Testis (tissue), 2 donors: ENCODE data around the gene COX6B2.
"Not testable (repeated sequence)": the region's sequence is repeated elsewhere in the genome, so short reads cannot be mapped to it uniquely, and the experiment has no call there.

Experiments used
- POLR2A ChIP-seq: fragments of 450-650 bp; IDR thresholded peaks from one replicate; pipeline ENCODE4 v1.6.1; 2017; ENCODE audit warnings: antibody characterized with exemption, mild to moderate bottlenecking, moderate library complexity
- TF ChIP-seq, protein P1 (sequence below), 3 experiments: fragments of 450-650 bp in 2 of 3; fragments of 200-600 bp in 1 of 3; sonication (generic) in 1 of 3; IDR thresholded peaks; one replicate each; pipeline ENCODE4 v1.5.1; 2016 to 2019; ENCODE audit warnings: antibody characterized with exemption in 3 of 3, mild to moderate bottlenecking in 2 of 3, moderate library complexity in 1 of 3

DNA sequence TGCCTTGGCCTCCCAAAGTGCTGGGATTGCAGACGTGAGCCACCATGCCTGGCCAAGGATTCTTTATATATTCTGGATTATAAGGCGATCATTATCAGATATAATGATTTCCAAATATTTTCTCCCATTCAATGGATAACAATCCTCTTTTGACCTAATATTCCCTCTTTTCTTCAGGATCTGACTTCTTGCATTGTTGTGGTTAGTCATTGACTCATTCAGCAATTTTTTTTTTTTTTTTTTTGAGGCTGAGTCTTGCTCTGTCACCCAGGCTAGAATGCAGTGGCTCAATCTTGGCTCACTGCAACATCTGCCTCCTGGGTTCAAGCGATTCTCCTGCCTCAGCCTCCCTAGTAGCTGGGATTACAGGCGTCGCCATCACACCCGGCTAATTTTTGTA lies 24.7 kb downstream of the COX6B2 start:
- TF ChIP-seq, protein P1, sequence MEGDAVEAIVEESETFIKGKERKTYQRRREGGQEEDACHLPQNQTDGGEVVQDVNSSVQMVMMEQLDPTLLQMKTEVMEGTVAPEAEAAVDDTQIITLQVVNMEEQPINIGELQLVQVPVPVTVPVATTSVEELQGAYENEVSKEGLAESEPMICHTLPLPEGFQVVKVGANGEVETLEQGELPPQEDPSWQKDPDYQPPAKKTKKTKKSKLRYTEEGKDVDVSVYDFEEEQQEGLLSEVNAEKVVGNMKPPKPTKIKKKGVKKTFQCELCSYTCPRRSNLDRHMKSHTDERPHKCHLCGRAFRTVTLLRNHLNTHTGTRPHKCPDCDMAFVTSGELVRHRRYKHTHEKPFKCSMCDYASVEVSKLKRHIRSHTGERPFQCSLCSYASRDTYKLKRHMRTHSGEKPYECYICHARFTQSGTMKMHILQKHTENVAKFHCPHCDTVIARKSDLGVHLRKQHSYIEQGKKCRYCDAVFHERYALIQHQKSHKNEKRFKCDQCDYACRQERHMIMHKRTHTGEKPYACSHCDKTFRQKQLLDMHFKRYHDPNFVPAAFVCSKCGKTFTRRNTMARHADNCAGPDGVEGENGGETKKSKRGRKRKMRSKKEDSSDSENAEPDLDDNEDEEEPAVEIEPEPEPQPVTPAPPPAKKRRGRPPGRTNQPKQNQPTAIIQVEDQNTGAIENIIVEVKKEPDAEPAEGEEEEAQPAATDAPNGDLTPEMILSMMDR (IDR thresholded peaks at IDR 0.05) = not testable (repeated sequence)
- not testable (repeated sequence) for TF ChIP-seq POLR2A
